Activated CD4-positive, alpha-beta T cell treated with anti-CD3 and anti-CD28 coated beads for 36 hours (primary cell): ENCODE measurements around the gene GDAP1L1. TPM values are rescaled to one million over a fixed set of nuclear protein-coding genes. Genes with fewer than 3 reads are reported as not detected.
A peak's percentile ranks its signal among the peaks of the same experiment; 100 is the strongest.

Experiments
- ATAC-seq: fragments of 200-7000 bp; cut with Tn5 transposase; one replicate; pipeline ENCODE4 v1.10.0; 2021; ENCODE audit warnings: mild to moderate bottlenecking, moderate library complexity
- CTCF ChIA-PET: fragments of 350-600 bp; sonication (Branson Sonifier 250); formaldehyde crosslinking; loops from one replicate; lab custom pipeline; 2021; ENCODE audit warnings: antibody characterized with exemption; lab: Charles Lee
- POLR2A ChIA-PET: fragments of 350-600 bp; sonication (Branson Sonifier 250); formaldehyde crosslinking; loops from one replicate; lab custom pipeline; 2021; ENCODE audit warnings: antibody characterized with exemption, inconsistent platforms; lab: Charles Lee
- DNase-seq: peaks from one replicate; pipeline ENCODE4 v3.0.0-alpha.2; 2020
- H3K27ac Mint-ChIP-seq: one replicate; pipeline ENCODE4 v1.8.0; 2021; ENCODE audit warnings: mixed read lengths
- H3K27me3 Mint-ChIP-seq: one replicate; pipeline ENCODE4 v1.8.0; 2021; ENCODE audit warnings: mixed read lengths
- H3K36me3 Mint-ChIP-seq: one replicate; pipeline ENCODE4 v1.8.0; 2021; ENCODE audit warnings: low read depth, mixed read lengths
- H3K4me1 Mint-ChIP-seq: one replicate; pipeline ENCODE4 v1.8.0; 2021; ENCODE audit warnings: mixed read lengths
- H3K4me3 Mint-ChIP-seq: one replicate; pipeline ENCODE4 v1.8.0; 2021; ENCODE audit warnings: mild to moderate bottlenecking, moderate library complexity, mixed read lengths
- H3K9me3 Mint-ChIP-seq: one replicate; pipeline ENCODE4 v1.8.0; 2021; ENCODE audit warnings: low read depth, mixed read lengths
- intact Hi-C, 2 experiments: fragments of 100-400 bp; cut with DNase I in 1 of 2; cut with micrococcal nuclease in 1 of 2; formaldehyde crosslinking; loops; one replicate each; pipeline versions ENCODE4 v1.14.2 to v1.15.1; 2022 to 2024; cut with DNase I, micrococcal nuclease
- total RNA-seq, 2 experiments: library from RNA; stranded (reverse); gene quantifications; one replicate each; pipeline ENCODE4 v1.2.3, GENCODE V29; 2021

The GDAP1L1 gene
- total RNA-seq, 2 experiments from 2014 or later = 0.74 to 0.89 TPM

DNA sequence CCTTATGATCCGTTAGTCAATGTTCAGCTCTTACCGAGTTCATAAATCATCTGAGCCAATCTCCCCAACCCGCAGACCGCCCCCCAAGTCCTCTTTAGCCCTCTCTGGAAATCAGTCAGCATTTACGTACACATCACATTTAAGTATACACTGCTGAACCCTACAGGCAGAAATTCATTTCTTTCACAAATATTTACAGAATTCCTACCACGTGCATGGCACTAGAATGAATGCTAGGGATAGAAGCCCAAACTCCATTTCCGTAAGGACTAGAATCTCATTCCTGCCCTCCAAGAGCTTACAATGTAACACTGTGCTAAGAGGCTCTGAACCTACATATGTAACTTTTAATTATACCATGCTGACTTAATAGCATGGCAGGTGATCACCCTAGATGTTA, 38.3 kb upstream of the GDAP1L1 start:
- Mint-ChIP-seq H3K4me1 (peaks cover 45% of the 10 kb centered on the region), H3K9me3 (no peaks in the 10 kb centered on the region), H3K36me3 (peaks cover 18% of the 10 kb centered on the region), H3K27ac (peak overlapping the region; percentile 89), H3K4me3 (peak overlapping the region; percentile 94), H3K27me3 (no peaks in the 10 kb centered on the region)
- DNase-seq = no peak
- ATAC-seq = no peak
- ChIA-PET POLR2A (no interaction called here), CTCF (interaction anchor here (0.7 to 2.2 kb wide), 5 partner anchors 9 to 175 kb away, joined by 3 to 9 read pairs (median 3); no protein-coding TSS in a partner anchor)
- intact Hi-C loops = loop anchor here in 1 of 2 experiments (10.0 kb wide), 1 partner anchor 254 kb away; no protein-coding TSS in a partner anchor

DNA sequence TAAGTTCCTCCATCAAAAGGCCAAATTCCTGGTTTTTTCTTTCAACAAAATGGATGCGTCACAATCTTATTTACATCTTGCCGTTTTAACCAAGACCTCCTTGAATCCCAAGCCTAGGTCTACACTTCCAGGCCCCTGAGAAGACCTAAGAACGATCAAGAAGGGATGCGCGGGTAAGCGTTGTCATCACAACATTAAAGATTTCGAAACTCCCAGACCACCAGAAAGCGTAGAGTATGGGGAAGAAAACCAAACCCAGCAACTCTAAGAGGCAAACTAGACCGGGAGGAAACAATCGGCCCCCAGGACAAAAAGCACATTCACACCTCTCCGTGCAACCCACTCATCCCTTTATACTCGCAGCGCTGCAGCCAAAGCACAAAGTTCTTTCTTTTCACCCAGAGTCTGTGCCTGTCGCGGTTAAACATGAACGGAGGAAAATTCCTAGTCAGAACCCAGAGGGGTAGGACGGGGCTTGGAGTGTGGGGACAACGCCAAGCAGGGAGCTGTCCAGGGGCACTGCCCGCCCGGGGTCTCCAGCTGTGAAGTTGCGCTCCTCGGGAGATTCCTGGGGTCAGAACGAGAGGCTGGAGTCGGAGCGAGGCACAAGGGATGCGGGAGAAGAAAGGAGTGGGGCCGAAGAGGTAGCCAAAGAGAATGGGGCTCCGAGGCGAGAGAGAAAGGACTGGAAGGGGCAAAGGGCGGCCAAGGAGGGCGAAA, 37.3 kb upstream of the GDAP1L1 start:
- peak; percentile 41 for DNase-seq
- ATAC-seq = no peak
- intact Hi-C loops = loop anchor here (1.0 to 10.0 kb wide), 13 partner anchors 255 to 1763 kb away; partner anchors contain the start of genes IFT52 (in 2 of the 2), YWHAB (in 2 of the 2), ADA (in 1 of the 2) and SERINC3 (in 1 of the 2)
- H3K4me3 Mint-ChIP-seq = peak overlapping the region; percentile 94
- ChIA-PET POLR2A (interaction anchor here (1.0 to 1.1 kb wide), 2 partner anchors 9 to 542 kb away, joined by 3 to 5 read pairs; no protein-coding TSS in a partner anchor), CTCF (interaction anchor here (0.7 to 1.0 kb wide), 4 partner anchors 9 to 442 kb away, joined by 3 to 4 read pairs (median 3); partner anchors contain the start of genes ADA and FITM2)
- peaks cover 42% of the 10 kb centered on the region for H3K4me1 Mint-ChIP-seq
- H3K9me3 Mint-ChIP-seq = no peaks in the 10 kb centered on the region
- peak overlapping the region; percentile 89 for H3K27ac Mint-ChIP-seq
- peaks cover 16% of the 10 kb centered on the region for H3K36me3 Mint-ChIP-seq
- H3K27me3 Mint-ChIP-seq = no peaks in the 10 kb centered on the region

DNA sequence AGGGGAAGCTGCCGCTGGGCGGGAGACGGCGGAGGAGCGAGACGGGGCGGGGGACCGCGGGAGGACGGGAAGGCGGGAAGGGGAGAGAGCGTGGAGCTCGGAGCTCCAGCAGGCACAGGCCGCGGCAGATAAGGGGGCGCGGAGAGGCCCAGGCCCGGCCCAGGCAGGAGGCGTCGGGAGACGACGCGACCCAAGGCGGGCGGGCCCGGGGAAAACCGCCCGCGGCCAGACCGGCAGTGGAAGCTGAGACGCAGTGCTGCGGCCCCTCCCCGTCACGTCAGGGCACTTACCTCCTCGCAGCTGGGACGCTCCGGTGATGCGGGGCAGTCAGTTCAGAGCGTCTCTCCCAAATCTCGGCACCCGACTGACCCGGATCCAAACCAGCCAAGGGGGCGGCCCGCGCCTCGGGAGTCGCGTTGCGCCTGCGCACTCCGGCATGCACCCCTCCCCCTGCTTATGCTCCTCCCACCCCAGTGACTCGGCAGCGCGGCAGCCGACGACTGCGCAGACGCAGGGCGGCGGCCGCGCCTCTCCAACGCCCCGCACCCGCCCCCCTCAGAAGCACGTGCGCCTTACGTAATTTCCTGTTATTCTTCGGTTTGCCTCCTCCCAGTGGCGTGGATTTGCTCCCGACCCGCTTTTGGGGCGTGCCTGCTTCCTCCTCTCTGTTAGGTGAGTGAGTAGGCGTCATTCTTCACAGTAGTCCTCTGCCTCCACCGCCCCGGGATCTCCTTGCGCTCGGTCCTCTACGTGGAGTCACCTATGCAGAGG, 36.5 kb upstream of the GDAP1L1 start, which contains the start of gene OSER1:
OSER1 (minus strand) TSS at position 366 of the 771 bp plus-strand sequence. CDS start 3,814 bp downstream, outside the sequence.
- intact Hi-C loops = loop anchor here (1.0 to 10.0 kb wide), 15 partner anchors 101 to 1762 kb away; partner anchors contain the start of genes IFT52 (in 2 of the 2), YWHAB (in 2 of the 2), ADA (in 1 of the 2) and FITM2 (in 1 of the 2)
- ATAC-seq (peak; percentile 82), DNase-seq (peak; percentile 98)
- CTCF ChIA-PET = interaction anchor here (0.7 to 1.0 kb wide), 4 partner anchors 8 to 441 kb away, joined by 3 to 4 read pairs (median 3); partner anchors contain the start of genes ADA and FITM2
- Mint-ChIP-seq H3K9me3 (no peaks in the 10 kb centered on the region), H3K4me1 (peaks cover 48% of the 10 kb centered on the region), H3K27ac (peak within 1 kb of the TSS; percentile 92), H3K4me3 (peak within 1 kb of the TSS; percentile 94), H3K27me3 (no peaks in the 10 kb centered on the region), H3K36me3 (peaks cover 17% of the 10 kb centered on the region)
- POLR2A ChIA-PET = interaction anchor here (1.0 kb wide), 1 partner anchor 543 kb away, joined by 3 read pairs; no protein-coding TSS in a partner anchor

DNA sequence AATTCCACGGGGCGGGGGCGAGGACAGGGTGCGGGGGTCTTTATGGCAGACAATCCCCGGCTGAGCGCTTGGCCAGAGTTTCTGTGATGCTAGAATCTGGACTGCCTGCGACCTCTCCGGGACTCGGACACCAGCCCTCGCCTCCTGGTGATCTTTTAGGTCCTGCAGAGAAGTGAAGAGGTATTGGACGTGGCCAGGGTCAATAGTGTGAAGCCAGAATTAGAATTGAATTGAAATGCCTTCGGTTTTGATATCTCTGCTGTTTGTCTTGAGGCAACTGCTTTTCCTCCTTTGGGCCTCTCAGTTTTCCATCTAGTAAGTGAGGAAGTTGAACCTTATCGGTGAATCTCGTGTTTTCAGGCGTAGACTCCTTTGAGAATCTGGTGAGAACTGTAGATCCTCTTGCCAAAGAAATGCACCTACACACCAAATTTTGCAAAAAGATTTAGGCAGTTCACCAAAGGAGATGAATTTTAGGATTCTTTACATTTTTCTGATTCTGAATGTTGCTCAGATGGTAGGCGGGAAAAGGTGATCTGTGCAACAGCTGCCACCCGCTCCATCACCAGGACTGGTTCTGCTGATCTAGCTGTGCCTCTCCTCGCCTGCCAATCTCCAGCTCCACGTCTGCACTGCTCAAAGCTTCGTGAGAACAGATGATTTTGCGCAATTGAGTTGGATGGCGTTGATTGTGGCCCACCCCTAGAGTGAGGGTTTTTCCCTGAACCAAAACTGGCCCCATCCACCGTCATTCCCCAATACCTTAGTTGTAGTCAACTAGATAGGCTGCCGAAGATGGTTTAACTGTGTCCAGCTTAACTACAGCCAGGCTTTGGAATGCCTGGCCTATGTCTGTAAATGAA, 35.7 kb upstream of the GDAP1L1 start:
- ATAC-seq = no peak
- Mint-ChIP-seq H3K36me3 (peaks cover 13% of the 10 kb centered on the region), H3K27ac (peak overlapping the region; percentile 92)

DNA sequence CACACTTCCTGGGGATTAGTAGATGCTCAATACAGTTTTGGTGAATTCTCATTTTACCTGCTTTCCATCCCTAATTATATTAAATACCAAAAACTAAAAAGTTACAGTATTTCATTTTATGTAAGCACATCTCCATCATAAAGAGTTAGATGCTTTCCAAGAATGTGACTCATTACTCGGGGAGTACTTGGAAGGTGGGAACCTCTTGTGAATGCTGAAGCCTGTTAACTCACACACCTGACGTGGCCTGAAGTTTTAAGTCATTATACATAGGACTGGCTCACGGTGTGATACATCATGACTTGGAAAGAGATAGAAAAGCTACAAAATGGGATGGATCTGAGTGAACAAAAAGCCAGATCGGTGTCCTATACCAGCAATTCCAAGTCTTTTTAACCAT, 34.3 kb upstream of the GDAP1L1 start:
- H3K36me3 Mint-ChIP-seq = peaks cover 7% of the 10 kb centered on the region
- ATAC-seq = no peak
- ChIA-PET CTCF (interaction anchor here (1.5 to 10.4 kb wide), 5 partner anchors 17 to 171 kb away, joined by 3 to 346 read pairs (median 6); partner anchors contain the start of gene FITM2), POLR2A (interaction anchor here (0.6 to 0.7 kb wide), 2 partner anchors 8 to 40 kb away, joined by 3 to 6 read pairs; no protein-coding TSS in a partner anchor)
- H3K27ac Mint-ChIP-seq = no peak overlapping the region
- H3K4me3 Mint-ChIP-seq = no peak overlapping the region
- intact Hi-C loops = loop anchor here (5.0 to 10.0 kb wide), 4 partner anchors 460 to 672 kb away; partner anchors contain the start of genes IFT52 (in 1 of the 2) and YWHAB (in 1 of the 2)
- H3K27me3 Mint-ChIP-seq = no peaks in the 10 kb centered on the region
- H3K4me1 Mint-ChIP-seq = peaks cover 45% of the 10 kb centered on the region
- no peaks in the 10 kb centered on the region for H3K9me3 Mint-ChIP-seq
- DNase-seq = no peak

More for the DNA sequence above, 35.7 kb upstream of the GDAP1L1 start:
- intact Hi-C loops = loop anchor here (1.0 to 10.0 kb wide), 10 partner anchors 100 to 1761 kb away; partner anchors contain the start of genes ADA (in 1 of the 2), FITM2 (in 1 of the 2), IFT52 (in 1 of the 2) and MYBL2 (in 1 of the 2)
- ChIA-PET CTCF (interaction anchor here (0.7 to 10.4 kb wide), 5 partner anchors 21 to 440 kb away, joined by 3 to 346 read pairs (median 4); partner anchors contain the start of genes ADA and FITM2), POLR2A (interaction anchor here (0.7 to 1.0 kb wide), 2 partner anchors 99 to 544 kb away, joined by 3 read pairs; partner anchors contain the start of gene FITM2)
- H3K9me3 Mint-ChIP-seq = no peaks in the 10 kb centered on the region
- no peaks in the 10 kb centered on the region for H3K27me3 Mint-ChIP-seq
- peak; percentile 48 for DNase-seq
- H3K4me3 Mint-ChIP-seq = peak overlapping the region; percentile 94
- peaks cover 48% of the 10 kb centered on the region for H3K4me1 Mint-ChIP-seq

DNA sequence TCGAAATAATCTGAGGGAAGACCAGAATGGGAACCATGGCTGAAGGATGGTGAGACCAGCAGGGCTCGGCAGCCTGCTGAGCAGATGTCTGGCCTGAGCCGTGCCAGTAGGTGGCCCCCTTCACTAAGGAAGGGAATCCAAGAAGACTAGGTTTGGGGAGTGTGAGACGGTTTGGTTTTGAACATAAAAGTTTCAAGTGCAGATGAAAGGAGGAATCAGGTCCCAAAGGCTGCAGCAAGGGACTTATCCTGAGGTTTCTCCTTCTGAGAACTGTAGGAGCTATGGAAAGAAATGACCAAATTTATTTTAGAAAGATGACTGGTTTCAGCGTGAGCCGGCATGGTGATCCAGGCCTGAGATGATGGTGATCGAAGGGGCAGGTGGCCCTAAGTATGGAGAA, 32.0 kb upstream of the GDAP1L1 start:
- Mint-ChIP-seq H3K4me1 (peaks cover 55% of the 10 kb centered on the region), H3K9me3 (no peaks in the 10 kb centered on the region), H3K27me3 (no peaks in the 10 kb centered on the region), H3K4me3 (no peak overlapping the region), H3K36me3 (peaks cover 7% of the 10 kb centered on the region), H3K27ac (peak overlapping the region; percentile 69)
- ChIA-PET CTCF (interaction anchor here (0.6 to 10.4 kb wide), 20 partner anchors 9 to 685 kb away, joined by 3 to 346 read pairs (median 3); partner anchors contain the start of genes FITM2 and HNF4A), POLR2A (no interaction called here)
- ATAC-seq (peak; percentile 30), DNase-seq (peak; percentile 88)
- intact Hi-C loops = loop anchor here (1.0 to 10.0 kb wide), 8 partner anchors 171 to 670 kb away; partner anchors contain the start of genes TTPAL (in 1 of the 2) and YWHAB (in 1 of the 2)

DNA sequence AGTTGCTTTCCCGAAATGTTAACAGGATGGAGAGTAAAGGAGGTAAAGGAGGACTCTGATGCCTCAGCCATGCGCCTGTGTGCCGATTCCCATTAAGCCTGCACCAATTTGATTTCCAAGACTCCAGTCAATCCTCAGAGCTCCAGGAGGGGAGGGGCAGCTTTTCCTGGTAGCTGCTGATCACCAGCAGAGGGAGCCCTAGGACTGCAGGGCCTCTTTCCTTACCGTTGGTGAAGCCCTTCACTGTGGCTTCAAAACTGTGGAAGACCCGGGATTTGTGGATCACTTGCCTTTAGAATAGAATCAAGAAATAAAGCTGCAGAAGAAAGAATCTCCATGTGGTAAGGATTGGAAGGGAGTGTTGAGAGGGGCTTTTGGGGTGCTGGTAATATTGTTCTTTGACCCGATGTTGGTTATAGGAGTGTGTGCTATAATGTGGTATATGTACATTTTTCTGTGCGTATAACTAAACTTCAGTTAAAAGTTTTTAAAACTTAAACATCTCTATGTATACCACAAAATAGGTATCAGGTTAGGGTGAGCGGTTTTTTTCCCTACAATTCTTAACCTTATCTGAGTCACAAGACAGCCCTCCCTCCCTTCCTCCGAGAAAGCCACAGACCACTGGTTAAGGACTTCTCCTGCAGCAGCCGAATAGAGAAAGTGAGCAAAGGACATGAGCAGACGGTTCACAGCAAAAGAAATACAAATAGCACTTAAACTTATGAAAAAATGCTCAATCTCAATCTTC, 29.6 kb upstream of the GDAP1L1 start:
- Mint-ChIP-seq H3K4me3 (peak overlapping the region; percentile 65), H3K27me3 (no peaks in the 10 kb centered on the region), H3K9me3 (no peaks in the 10 kb centered on the region), H3K36me3 (peaks cover 5% of the 10 kb centered on the region), H3K27ac (peak overlapping the region; percentile 83), H3K4me1 (peaks cover 50% of the 10 kb centered on the region)
- peak; percentile 46 for ATAC-seq
- ChIA-PET CTCF (interaction anchor here (0.6 to 10.4 kb wide), 44 partner anchors 7 to 650 kb away, joined by 3 to 346 read pairs (median 4); partner anchors contain the start of genes FITM2, GDAP1L1 and OSER1), POLR2A (interaction anchor here (0.6 to 2.0 kb wide), 3 partner anchors 21 to 94 kb away, joined by 3 to 11 read pairs (median 9); partner anchors contain the start of gene FITM2)
- intact Hi-C loops = loop anchor here (1.0 to 10.0 kb wide), 6 partner anchors 94 to 667 kb away; partner anchors contain the start of genes FITM2 (in 2 of the 2), TTPAL (in 1 of the 2) and YWHAB (in 1 of the 2)
- peak; percentile 82 for DNase-seq

DNA sequence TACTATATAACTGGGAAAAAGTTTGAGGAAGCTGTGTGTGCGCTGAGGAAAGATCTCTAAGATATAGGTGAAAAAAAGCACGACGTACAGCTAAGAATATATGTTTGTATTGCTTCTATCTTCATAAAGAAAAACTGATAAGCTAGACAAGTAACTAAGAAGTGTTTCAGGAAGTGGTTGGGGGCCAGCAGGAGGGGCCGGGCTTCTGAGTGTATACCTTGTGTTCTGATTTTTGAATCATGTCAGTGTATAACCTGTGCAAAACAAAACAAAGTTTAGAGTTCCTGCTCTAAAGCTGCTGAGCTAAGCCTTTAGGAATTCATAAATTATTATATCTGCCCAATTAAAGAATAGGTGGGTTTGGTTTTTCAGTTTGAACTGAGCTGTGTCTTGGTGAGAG, 28.7 kb upstream of the GDAP1L1 start:
- CTCF ChIA-PET = interaction anchor here (0.6 to 10.4 kb wide), 29 partner anchors 8 to 649 kb away, joined by 3 to 346 read pairs (median 4); partner anchors contain the start of genes FITM2, OSER1 and TTPAL
- H3K27ac Mint-ChIP-seq = peak overlapping the region; percentile 83
- POLR2A ChIA-PET = interaction anchor here (0.6 to 1.7 kb wide), 3 partner anchors 9 to 108 kb away, joined by 3 to 11 read pairs (median 5); partner anchors contain the start of gene FITM2

More for the DNA sequence above, 28.7 kb upstream of the GDAP1L1 start:
- no peaks in the 10 kb centered on the region for H3K27me3 Mint-ChIP-seq
- intact Hi-C loops = loop anchor here in 1 of 2 experiments (5.0 to 10.0 kb wide), 4 partner anchors 244 to 666 kb away; partner anchors contain the start of genes TTPAL and YWHAB
- DNase-seq = peak; percentile 76
- H3K4me1 Mint-ChIP-seq = peaks cover 47% of the 10 kb centered on the region
- ATAC-seq = peak; percentile 63
- H3K9me3 Mint-ChIP-seq = no peaks in the 10 kb centered on the region
- peaks cover 5% of the 10 kb centered on the region for H3K36me3 Mint-ChIP-seq
- H3K4me3 Mint-ChIP-seq = peak overlapping the region; percentile 65
